ENCODE data around the gene DNPH1. TPM values are rescaled to one million over a fixed set of nuclear protein-coding genes. Genes with fewer than 3 reads are reported as not detected.

The DNPH1 gene
- total RNA-seq, 4 donors from 2014 or later: 57.0 to 88.1 (median 74.7) TPM

DNA sequence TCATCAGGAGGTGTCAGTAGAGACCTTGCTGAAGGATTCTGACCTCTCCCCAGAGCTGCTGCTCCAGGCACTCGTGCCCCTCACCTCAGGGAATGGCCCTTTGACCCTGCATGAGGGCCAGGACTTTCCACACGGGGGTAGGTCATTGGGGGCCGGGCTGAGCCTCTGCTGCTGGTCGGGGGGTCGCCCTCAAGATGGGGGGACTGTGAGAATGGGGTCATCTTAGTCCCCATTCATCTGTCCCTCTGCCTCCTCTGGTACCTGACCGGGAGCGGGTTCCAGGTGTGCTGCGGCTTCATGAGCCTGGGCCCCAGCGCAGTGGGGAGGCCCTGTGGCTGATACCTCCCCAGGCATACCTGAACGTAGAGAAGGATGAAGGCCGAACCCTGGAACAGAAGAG, 15.8 kb downstream of the DNPH1 start:
- DNase-seq (ENCODE audit: low spot score) (no peak), ATAC-seq (ENCODE audit: low FRiP score) (no peak)
- TF ChIP-seq CTCF (IDR thresholded peaks at IDR 0.05): no peak

DNA sequence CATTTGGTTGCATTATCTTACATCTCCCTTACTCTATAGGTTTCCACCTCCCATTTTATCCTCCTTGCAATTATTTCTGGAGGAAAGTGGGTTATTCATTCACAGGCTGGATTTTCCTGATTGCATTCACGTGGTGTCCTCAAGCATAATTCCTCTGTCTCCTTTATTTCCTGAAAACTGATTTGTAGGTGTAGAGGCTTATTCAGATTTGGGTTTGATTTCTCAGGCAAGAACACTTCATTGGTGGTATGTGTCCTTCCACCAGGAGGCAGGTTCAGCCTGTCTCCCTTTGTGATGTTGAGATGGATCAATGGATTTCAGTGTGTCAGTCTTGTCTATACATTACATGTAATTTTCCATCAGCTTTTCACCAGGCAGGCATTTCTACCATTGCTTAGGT, 17.3 kb downstream of the DNPH1 start:
- no peak for ATAC-seq (ENCODE audit: low FRiP score)
- no peak for DNase-seq (ENCODE audit: low spot score)
- TF ChIP-seq CTCF (IDR thresholded peaks at IDR 0.05): no peak

DNA sequence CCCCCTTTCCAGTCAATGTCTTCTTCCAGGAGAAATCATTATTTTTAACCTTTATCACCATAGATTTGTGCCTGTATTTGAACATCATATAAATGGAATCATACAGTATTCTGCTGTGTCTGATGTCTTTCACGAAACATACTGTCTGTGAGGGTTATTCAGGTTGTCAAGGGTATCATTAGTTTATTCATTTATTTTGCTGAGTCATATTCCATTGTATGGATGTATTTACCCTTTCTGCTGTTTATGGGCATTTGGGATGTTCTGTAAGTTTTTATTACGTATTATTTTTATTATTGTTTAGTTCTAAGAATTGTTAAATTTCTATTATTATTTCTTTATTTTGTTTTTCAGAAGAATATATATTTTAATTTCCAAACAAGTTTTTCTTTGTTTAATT, 22.0 kb downstream of the DNPH1 start:
- ATAC-seq (ENCODE audit: low FRiP score) (no peak), DNase-seq (ENCODE audit: low spot score) (no peak)
- TF ChIP-seq CTCF (IDR thresholded peaks at IDR 0.05): no peak

GRCh38 chr6:43205849-43206248, 23.4 kb downstream of the DNPH1 start:
- no peak for TF ChIP-seq CTCF (IDR thresholded peaks at IDR 0.05)
- ATAC-seq (ENCODE audit: low FRiP score): no peak
- no peak for DNase-seq (ENCODE audit: low spot score)

GRCh38 chr6:43204271-43205105, 24.8 kb downstream of the DNPH1 start:
- DNase-seq (ENCODE audit: low spot score) (no peak), ATAC-seq (ENCODE audit: low FRiP score) (no peak)
- no peak for TF ChIP-seq CTCF (IDR thresholded peaks at IDR 0.05)

DNA sequence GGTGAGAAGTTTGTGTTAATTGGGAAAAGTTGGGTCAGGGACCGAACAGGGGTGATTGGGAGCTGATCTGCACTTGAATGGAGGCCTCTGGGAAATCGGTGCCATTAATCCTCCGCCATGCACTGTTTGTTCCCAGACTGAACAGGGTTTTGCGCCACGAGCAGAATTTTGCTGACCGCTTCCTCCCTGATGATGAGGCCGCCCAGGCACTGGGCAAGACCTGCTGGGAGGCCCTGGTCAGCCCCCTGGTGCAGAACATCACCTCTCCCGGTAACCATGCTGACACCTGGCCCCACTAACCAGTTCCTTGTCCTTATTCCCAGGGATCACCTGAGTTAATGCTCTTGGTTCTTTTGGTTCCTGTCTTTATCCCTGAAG, 25.6 kb downstream of the DNPH1 start:
- no peak for TF ChIP-seq CTCF (IDR thresholded peaks at IDR 0.05)
- DNase-seq (ENCODE audit: low spot score) (no peak), ATAC-seq (ENCODE audit: low FRiP score) (no peak)

DNA sequence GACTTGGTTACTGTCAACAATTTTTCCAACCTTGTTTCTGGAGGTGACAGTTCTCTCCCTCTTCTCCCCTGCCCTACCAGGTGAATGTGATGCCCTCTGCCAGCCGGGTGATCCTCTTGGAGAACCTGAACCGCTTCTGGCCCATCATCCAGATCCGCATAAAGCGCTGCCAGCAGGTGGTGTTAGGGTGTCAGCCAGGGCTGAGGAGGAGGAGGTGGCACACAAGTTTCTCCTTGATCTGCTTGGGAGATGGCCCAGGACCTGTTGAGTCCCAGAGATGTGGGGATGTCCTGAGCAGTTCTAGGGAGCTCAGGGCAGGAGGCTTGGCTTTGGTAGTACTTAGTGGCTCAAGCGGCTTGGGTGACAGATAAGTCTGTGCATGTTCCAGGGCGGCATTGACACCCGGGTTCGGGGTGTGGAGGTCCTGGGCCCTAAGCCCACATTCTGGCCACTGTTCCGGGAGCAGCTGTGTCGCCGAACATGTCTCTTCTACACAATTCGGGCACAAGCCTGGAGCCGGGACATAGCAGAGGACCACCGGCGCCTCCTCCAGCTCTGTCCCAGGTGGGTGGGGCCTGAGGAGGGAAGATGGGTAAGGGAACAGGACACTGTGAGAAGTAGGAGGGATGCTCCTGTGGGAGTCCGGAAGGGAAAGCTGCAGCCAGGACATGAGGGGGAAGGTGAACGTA, 26.1 kb downstream of the DNPH1 start:
- ATAC-seq (ENCODE audit: low FRiP score) (no peak), DNase-seq (ENCODE audit: low spot score) (no peak)
- TF ChIP-seq CTCF (IDR thresholded peaks at IDR 0.05): no peak
